Astrocyte of the cerebellum (primary cell): ENCODE measurements around the gene SEC62.

Source experiments
- DNase-seq: peaks from one replicate; pipeline ENCODE4 v3.0.0-alpha.2; 2011; ENCODE audit warnings: low read depth
- H3K4me3 ChIP-seq: 2 replicates; pipeline ENCODE4 v1.5.1; 2011; ENCODE audit warnings: mild to moderate bottlenecking, low read depth, low read length, moderate library complexity
- in situ Hi-C: cut with HindIII; loops from 2 replicates; pipeline ENCODE4 v1.10.0; 2017; ENCODE audit warnings: low sequenced_read_pairs
- TF ChIP-seq, protein P1 (sequence below): IDR thresholded peaks from 2 replicates; pipeline ENCODE4 v1.5.1; 2012; ENCODE audit warnings: low read length, low read depth, moderate library complexity, mild to moderate bottlenecking; ENCODE audit errors: missing control alignments

Gene SEC62

DNA sequence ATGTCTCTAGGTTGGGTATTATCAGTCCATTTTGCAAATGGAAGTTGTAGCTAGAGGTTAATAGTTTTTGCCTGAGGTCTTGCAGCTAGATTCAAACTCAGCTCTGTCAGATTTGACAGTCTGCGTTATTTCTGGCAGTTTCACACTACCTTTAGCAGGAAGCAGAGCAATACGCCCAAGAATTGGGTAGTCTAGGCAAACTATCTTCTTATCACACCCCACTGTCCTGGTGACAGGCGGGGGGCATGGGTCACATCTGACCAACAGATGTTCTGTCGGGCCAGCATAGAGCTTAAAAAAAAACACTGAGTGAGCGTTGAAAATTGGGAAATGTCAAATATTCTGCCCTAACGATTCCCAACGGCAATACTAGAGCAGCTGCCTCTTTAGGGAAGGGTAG lies 76.9 kb downstream of the SEC62 start:
- no peak overlapping the region for H3K4me3 ChIP-seq
- TF ChIP-seq, protein P1, sequence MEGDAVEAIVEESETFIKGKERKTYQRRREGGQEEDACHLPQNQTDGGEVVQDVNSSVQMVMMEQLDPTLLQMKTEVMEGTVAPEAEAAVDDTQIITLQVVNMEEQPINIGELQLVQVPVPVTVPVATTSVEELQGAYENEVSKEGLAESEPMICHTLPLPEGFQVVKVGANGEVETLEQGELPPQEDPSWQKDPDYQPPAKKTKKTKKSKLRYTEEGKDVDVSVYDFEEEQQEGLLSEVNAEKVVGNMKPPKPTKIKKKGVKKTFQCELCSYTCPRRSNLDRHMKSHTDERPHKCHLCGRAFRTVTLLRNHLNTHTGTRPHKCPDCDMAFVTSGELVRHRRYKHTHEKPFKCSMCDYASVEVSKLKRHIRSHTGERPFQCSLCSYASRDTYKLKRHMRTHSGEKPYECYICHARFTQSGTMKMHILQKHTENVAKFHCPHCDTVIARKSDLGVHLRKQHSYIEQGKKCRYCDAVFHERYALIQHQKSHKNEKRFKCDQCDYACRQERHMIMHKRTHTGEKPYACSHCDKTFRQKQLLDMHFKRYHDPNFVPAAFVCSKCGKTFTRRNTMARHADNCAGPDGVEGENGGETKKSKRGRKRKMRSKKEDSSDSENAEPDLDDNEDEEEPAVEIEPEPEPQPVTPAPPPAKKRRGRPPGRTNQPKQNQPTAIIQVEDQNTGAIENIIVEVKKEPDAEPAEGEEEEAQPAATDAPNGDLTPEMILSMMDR, result no peak
- no peak for DNase-seq
- in situ Hi-C loops, result no loop called here

DNA sequence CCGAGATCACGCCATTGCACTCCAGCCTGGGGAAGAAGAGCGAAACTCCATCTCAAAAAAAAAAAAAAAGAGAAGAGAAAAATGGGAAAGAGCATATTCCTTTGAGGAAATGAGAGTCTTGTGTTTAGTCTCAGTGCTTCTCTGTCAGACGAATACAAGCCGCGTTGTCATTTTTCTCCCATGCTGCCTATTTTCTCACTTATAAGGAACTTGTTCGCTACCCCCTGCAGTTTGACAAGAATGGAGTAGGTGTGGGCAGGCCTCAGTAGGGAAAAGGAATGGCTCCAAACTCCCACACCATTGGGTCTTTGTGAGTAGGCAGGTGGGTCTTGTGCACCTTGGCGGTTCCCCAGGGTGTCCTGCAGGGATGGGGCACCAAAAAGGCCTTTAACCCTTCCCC lies 77.7 kb downstream of the SEC62 start:
- H3K4me3 ChIP-seq, result no peak overlapping the region
- no peak for DNase-seq
- TF ChIP-seq, protein P1, result no peak

DNA sequence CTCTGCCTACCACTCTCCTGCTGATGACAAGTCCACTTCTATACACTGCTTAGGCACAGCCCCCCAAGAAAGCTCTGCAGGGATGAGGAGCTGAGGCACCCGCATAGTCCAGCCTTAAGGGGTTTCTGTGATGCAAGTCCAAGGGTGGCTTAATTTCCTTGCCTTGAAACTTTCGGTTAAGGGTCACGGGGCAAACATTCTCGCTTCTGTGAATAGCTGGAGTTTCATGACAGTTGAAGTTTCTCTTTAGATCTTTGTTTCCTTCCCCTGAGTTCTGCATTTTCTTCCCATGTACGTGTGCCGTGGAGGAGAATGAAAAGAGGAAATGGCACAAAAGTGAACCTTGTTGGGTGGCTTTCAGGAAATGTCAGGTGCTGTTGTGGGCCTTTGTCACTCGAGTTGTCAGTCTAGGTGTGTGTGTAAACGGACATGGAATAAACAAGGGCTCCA lies 78.2 kb downstream of the SEC62 start:
- TF ChIP-seq, protein P1, result no peak
- in situ Hi-C loops, result no loop called here
- no peak for DNase-seq
- H3K4me3 ChIP-seq, result no peak overlapping the region

More for the DNA sequence above, 77.7 kb downstream of the SEC62 start:
- in situ Hi-C loops, result no loop called here

DNA sequence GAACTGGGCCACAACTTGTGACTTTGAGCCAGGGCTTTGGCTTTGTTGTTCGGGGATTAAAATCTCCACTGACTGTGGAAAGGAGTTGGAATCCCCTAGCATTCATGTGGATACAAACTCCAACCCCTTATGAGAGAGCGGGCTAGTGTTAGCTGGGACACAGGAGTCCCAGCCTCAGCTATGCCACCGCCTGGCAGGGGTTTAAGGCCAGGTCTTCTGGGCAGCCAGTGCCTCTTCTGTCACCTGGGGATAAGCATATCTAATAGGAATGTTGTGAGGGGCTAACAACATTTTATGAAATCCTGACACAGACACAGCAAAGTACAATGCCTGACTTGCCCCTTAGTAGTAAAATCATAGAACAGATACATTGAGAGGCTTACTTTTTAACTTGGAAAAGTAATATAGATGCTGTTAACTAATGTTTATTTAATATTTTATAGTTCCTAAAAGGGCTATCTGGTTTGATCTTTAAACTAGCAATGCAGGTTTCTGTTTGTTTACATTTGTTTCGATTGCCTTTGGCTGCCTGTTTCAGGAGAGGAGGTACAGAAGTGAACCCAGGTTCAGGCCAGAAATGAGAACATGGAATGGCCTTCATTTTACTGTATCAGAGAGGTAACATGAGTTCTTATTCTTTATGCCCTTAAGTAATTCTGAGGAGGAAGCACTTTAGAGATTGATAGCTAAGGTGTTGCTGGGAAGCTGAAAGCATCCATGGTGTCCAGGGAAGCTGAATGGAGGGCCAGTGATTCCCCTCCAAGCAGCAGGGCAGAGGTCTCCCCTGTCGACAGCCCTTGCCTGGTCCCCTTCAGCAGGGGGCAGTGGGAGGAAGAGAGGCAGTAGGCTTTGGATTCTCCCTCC lies 79.9 kb downstream of the SEC62 start:
- in situ Hi-C loops, result no loop called here
- no peak for DNase-seq
- TF ChIP-seq, protein P1, result no peak
- no peak overlapping the region for H3K4me3 ChIP-seq

DNA sequence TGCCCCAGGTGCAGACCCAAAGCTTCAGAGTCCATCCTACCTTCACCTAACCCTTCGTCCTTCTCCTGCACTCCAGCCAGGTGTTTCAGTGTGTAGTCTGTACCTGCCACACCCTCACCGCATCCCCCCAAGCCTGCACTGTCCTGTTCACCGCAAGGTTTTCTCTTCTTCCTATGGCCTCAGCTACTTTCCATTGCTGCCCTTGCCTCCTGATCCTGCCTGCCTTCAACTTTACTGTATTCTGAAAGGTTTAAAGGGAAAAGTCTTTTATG lies 80.5 kb downstream of the SEC62 start:
- TF ChIP-seq, protein P1, result no peak
- no peak for DNase-seq
- in situ Hi-C loops, result no loop called here
- H3K4me3 ChIP-seq, result no peak overlapping the region
